CD4-positive, alpha-beta T cell treated with Interleukin-17A for 1 hour (primary cell): ENCODE data around the gene AGT.
"Not testable (repeated sequence)": the region's sequence is repeated elsewhere in the genome, so short reads cannot be mapped to it uniquely, and the experiment has no call there.

Experiments
- DNase-seq: peaks from one replicate; pipeline ENCODE4 v3.0.0-alpha.2; 2020

The AGT gene

DNA sequence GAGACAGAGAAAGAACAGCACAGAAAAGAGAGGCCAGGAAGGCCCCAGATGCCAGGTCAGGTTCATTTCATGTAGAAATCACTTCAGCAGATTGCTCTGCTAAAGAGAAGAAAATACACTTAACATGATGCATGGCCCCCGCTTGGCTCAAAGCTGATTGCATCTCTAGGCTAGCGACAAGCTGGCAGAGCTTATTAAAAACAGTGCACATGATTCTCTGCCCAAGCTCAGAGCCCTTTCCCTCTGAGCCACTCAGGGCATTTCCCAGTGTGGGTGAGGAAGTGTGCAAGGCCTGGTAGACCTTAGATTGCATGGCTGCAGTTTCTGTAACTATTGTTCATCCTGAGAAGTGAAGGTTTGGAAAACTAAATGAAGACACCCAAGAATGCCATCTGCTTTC lies 30.0 kb upstream of the AGT start:
- no peak for DNase-seq

DNA sequence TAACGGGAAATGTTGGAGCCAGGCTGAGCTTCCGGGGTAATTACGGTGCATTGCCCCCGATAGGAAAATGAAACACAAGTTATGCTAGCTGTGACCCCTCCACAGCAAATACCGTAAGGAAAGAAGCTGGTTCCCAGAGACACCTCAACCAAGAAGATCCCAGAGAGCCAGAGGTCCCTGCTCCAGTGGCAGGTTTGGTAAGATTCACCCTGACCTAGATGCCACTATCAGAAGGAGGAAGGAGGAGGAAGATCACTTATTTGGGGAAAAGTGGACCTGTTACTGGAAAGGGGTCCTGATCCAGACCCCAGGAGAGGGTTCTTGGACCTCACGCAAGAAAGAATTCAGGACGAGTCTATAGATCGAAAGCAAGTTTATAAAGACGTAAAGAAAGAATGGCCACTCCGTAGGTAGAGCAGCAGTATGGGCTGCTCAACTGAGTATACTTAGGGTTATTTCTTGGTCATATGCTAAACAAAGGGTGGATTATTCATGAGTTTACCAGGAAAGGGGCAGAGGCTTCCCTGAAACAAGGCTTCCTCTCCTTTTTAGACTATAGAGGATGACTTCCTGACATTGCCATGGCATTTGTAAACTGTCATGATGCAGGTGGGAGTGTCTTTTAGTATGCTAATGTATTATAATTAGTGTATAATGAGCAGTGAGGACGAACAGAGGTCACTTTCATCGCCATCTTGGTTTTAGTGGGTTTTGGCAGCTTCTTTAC lies 25.8 kb upstream of the AGT start:
- DNase-seq = no peak

DNA sequence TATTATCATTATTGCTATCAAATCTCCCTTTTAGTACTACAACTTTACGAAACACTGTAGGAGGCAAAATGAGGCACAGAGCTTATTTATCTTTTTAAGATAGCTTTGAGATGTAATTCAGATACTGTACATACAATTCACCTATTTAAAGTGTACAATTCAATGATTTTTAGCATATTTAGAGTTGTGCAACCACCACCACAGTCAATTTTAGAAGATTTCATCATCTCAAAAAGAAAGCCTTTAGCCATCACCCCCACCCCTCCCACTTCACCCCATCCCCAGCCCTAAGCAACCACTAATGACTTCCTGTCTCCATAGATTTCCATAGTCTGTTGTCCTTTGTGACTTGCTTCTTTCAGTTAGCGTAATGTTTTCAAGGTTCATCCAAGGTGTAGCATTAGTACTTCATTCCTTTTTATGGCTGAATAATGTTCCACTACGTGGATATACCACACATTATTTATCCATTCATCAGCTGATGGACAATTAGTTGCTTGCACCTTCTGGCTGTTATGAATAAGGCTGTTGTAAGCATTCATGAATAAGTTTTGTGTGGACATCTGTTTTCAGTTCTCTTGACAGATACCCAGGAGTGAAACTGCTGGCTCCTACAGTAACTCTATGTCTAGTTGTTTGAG lies 23.8 kb upstream of the AGT start:
- no peak for DNase-seq

DNA sequence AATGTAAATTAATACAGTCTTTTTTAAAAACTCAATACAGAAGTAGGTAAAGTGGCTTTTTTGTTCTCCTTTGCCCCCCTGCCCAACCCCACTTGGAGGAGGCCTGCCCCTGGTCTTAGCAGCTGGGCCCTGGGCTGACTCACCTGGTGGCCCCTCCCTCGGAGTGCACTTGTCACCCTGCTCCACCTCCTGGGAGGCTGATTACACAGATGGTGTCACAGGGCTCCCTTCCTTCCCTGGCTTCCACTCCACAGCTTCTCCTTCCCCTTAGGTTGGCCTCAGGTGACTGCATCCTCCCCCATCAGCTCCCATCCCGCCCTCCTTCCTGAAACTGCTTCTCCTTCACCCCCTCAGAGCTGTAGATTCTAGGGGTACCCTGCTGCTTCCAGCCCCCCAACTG lies 21.5 kb upstream of the AGT start:
- no peak for DNase-seq

DNA sequence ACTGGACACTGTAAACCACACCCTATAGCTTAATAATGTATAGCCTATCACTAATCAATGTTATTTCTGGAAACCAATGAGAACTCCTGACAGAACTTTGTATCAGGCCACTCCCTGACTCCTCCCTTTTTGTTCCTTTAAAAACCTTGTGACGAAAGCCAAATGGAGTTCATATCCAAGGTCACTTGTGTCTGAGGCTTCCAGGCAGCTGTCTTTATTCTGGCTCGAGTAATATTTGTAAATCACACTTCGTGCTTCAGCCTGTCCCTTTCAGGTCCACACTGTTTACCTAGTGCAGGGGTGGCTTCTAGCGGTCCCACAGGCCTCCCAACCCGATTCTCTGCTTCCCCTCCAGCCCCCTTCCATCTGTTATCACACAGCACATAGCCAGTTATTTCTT lies 17.1 kb upstream of the AGT start:
- no peak for DNase-seq

DNA sequence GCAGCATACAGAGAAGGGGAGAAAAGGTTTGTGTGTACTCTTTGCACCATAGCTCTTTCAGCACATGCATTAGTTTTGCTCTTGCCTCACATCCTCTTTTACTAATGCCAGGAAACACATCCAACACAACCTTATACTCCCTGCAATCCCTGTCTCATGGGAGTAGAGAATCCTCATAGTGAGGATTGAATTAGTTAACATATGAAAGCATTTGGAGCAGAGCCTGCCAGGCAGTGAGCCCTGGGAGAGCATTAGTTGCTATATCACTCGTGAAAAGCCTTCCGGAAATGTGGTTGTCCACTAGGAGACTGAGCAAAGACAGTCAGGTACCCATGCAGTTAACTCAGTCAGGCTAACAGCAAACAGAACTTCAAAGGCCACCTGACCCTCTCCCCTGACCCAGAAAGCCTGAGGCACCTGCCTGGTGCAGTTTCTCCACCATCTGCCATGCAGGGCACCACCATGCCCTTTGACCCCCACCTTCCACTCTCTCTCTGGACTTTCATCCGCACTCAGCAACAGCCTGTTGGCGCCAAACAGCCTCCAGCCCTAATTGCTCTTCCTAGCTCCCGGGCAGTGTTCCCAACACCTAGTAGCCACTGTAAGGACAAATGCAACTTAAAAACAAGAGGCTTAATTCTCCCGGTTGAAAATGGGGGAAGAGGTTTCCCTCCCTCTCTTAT lies 14.9 kb upstream of the AGT start:
- no peak for DNase-seq

DNA sequence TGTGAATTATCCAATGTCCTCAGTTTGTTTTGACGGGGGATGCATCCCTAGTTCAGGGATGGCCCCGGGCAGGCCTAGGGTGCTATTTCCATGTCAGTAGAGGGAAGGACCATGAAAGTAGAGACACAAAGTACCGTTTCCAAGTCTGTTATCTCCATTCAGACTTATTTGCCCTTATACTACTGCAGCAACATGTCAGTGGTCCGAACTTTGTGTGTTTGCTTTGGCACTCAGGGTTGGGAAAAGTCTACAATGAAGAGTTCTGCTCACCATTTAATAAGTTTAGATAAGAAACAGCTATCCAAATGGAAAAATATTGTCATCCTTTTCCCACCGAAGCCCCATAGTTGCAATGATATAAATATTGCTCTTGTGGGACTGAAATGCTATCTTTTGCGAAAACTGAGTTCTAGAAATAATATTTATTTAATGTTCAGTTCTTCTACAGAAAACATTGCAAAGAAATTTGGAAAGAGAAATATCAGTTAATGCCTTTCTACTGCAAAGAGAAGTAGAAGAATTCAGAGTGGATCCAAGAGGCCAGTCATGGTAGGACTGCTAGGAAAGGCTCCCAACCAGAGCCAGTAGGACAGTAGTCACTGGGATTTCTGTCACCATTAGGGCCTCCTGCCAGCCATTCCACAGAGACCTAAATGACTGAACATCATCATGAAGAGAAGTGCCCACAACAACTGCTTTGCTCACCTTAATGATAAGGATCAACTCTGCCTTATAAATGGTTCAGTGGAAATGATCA lies 11.5 kb upstream of the AGT start:
- no peak for DNase-seq

DNA sequence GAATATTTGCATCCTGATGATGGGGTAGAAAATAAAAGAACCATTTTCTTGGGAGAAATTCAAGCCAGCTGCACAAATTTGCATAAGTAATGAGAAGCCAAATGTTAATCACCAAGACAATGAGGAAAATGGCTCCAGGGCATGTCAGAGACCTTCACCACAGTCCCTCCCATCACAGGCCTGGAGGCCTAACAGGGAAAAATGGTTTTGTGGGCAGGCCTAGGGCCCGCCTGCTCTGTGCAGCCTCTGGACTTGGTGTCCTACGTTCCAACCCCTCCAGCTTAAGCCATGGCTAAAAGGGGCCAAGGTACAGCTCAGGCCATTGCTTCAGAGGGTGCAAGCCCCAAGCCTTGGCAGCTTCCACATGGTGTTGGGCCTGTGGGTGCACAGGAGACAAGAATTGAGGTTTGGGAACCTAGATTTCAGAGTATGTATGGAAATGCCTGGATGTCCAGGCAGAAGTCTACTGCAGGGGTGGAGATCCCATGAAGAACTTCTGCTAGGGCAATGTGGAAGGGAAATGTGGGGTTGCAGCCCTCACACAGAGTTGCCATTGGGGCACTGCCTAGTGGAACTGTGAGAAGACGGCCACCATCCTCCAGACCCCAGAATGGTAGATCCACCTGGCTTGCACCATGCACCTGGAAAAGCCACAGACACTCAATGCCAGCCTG lies 8.1 kb upstream of the AGT start:
- not testable (repeated sequence) for DNase-seq

DNA sequence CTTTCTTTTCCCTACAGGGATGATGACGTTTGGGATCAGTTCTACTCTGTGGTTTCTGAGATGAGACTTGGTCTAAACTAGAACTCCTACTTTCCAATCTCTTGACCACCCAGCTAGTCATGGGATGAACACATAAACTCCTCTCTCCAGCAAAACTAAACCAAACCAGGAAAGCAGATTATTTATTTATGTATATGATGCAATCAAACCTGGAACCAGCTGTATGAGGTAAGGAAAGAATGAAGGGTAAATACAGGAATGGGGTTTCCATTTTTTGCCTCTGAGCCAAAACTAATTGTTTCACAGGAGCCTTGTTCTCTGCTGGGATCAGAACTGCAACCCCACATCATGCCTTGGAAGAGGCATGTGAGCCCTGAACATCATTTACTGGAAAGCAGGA lies 3.3 kb upstream of the AGT start:
- DNase-seq = no peak

DNA sequence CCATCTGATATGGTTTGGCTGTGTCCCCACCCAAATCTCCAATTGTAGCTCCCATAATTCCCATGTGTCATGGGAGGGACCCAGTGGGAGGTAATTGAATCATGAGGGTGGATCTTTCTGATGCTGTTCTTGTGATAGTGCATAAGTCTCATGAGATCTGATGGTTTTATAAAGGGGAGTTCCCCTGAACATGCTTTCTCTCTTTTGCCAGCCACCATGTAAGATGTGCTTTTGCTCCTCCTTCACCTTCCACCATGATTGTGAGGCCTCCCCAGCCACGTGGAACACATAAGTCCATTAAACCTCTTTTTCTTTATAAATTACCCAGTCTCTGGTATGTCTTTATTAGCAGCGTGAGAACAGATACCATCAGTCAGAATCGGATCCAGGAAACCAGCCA lies 2.5 kb upstream of the AGT start:
- not testable (repeated sequence) for DNase-seq

DNA sequence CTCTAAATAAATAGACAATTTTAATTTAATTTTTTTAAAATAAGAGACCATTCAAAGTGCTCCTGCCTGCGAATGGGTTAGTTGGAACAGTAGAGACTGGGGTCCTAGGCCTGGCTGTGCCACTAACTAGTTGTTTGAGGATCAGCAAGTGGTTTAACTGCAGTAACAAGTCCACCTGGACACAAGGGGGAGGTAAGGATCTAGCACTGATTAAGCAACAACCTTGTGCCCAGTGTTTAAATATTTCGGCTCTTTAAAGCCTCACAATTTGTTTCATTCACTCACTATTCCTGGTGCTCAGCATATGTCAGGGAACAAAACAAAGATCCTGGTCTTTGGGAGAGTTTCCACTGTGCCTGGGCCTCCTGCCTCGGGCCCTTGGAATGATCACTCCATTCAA lies 1.6 kb upstream of the AGT start:
- no peak for DNase-seq

DNA sequence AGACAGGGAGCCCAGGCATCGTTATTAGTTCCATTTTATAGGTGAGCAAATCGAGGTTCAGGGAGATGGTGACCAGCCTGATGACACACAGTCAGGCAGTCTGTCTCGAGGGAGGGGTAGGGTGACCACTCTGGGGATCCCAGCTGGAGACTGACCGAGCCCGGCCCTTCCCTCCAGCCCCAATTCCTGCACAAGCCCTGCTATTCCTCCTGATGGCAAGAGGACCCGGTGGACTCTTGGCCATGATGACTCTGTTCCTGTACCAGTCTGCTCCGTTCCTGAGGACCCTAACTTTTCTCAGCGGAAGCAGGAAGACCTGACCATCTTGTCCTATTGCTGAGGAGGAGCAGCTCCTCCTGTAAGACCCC lies 391 bp downstream of the AGT start:
- DNase-seq = no peak

DNA sequence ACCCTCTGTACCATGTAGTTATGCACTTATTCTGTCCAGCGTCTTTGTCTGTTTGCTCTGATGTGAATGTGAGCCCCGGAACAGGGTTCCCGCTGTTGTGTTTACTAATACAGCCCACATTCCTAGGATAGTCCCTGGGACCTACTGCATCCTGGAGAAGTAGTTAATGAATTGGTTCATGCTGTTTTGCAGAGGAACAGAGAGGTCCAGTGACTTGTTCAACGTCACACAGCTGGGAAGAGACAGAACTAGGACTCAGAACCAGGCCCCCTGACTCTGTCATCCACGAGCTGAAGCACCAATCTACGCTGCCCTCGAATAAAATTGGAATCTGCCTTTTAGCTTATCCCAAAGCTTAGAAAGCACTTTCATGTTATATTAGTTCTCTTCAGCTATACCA lies 784 bp downstream of the AGT start:
- no peak for DNase-seq

DNA sequence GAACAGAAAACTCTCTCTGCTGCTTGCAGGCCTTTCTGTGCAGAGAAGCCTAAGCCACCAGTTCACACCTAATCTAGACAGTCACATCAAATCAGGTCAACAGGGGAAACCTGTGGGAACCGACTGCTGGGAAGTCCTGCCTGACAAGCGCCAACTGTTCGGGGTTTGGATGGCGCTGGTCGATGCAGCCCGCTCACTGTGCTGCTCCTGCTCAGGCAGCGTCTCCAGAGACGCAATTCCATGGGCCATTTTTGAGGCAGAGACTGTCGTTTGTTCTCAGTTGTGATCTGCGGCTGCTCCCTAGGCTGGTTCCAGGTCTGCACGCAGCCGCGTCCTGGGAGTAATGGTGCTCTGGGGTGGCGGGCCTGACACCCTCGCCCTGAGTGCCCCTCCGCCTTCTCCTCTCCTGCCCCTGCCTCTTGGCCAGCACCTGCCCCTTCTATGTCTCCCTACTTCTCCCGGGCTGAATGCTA lies 1.4 kb downstream of the AGT start:
- DNase-seq = no peak

DNA sequence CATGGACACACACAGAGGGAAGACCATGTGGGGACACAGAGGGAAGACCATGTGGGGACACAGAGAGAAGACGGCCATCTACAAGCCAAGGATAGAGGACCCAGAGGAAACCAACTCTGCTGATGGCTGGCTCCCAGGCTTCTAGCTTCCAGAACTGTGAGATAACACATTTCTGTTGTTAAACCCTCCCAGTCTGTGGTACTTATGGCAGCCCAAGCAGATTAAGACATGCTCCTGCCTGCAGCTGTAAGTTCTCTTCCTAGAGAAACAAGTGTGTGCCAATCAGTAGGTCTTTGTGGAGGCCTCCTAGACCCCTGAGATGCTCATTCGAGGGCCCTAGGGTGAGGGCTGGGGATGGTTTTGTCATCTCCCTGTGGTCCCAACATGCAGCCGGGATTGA lies 2.7 kb downstream of the AGT start:
- DNase-seq = no peak

DNA sequence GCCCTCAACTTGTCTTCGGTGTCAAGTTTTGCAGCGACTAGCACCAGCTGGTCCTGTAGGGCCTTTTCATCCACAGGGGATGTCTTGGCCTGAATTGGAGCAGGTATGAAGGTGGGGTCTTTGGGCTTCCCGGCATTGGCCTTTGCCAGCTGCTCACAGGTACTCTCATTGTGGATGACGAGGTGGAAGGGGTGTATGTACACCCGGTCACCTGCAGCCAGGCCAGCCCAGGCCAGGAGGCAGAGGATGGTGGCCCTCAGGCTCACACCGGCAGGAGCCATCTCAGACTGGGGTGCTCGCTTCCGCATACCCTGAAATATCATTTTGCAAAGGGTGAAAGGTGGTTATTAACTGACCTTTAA lies 3.4 kb downstream of the AGT start:
- DNase-seq = no peak

DNA sequence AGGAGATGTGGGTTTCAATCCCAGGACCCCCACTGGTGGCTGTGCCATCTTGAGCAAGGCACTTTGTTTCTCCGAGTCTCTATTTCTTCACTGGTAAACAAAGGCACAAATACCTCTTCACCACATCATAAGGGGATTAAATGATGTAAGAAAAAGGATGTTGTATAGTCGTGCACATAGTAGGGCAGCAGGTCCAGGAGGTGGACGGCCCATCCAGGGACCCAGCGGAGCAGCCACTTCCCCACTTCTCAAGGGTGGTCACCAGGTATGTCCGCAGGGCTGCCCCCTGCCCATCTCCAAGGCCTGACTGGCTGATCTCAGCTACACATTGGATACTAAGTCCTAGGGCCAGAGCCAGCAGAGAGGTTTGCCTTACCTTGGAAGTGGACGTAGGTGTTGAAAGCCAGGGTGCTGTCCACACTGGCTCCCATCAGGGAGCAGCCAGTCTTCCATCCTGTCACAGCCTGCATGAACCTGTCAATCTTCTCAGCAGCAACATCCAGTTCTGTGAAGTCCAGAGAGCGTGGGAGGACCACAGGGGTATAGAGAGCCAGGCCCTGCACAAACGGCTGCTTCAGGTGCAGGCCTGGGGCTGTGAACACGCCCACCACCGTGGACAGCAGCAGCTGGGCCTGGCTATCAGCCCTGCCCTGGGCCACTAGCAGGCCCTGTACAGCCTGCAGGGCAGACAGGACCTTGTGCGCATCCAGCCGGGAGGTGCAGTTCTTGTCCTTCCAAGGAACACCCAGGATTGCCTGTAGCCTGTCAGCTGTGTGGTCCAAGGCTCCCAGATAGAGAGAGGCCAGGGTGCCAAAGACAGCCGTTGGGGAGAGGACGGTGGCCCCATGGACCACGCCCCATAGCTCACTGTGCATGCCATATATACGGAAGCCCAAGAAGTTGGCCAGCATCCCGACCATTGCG lies 4.0 kb downstream of the AGT start:
- DNase-seq = no peak

DNA sequence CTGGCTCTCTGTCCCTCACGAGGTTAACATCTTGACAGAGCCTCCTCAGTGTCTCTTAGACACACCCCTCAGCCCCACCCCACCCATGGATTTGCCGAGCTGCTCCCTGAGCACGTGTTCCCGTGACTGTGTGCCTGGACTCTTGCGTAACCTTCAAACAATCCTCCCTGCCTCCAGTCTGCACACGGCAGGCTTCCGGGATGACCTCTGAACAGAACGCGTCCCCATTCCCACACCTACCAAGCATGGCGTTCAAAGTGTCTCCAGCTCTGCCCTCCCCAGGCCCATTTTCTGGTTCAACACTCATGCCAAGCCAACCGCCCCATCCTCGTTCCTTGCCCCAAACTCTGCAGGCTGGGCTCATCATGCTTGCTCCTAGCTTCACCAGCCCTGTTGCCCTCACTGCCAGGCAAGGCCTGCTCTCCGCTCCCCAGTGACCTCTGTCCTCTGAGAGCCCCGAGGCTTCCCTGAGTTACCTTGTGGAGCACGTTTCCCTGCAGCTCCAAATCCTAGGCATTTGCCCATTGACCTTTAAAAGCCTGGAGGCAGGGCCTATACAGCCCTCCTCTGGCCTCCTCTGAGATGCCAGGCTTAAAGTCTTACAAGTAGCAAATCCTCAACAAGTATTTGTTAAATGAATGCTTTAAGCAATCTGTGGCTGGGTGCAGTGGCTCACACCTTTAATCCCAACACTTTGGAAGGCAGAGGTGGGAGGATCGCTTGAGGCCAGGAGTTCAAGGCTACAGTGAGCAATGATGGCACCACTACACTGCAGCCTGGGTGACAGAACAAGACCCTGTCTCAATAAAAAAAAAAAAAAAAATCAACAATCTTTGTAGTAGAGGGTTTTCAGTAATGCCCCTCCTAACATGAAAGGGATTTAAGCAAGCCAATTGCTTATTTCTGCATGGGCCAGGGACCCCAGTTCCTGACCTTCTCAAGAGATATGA lies 5.0 kb downstream of the AGT start:
- no peak for DNase-seq

DNA sequence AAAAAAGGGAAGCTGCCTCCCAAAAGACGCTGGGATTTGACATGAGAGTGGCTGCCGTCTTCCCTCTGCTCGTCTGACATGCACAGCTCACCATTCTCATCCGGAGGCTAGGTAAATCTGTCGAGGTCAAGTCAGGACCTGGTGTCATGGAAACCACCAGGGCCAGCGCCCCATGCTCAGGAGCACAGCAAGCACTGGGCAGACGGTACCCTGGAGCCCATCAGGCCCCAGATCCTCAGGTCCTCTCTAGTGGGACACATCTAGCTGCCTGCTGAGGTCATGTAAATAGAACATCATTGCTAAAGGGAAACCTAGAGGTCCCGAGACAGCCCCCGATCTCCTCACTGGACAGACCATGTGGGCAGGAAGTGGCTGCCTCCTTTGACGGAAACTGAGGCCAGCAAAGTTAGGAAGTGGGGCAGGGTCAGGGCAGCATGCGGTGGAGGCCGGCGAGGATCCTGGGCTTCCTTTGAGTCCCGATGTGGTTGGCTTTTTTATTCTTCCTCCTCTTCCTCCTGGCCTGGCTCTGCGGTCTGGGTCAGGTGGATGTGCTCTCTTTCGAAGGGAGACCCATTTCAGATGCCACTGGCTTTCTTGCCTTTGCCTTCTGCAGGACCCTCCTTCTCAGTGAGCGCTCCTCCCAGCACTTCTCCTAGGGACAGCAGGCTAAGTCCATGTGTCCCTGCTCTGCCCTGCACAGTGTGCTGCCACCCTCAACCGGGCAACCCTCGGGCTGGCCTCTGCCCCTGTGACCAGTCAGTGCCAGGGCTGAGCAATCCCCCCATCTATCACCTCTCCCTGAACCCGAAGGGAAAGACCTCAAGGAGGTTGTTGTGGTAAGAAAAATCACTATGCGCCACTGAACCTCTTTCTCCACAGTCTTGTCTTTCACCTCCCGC lies 5.9 kb downstream of the AGT start:
- DNase-seq = no peak
